Panc1 (cell line): Measurements from ENCODE around the gene MTM1.

Experiments used
- CTCF ChIP-seq: fragments of 450-650 bp; IDR thresholded peaks from 2 replicates; pipeline ENCODE4 v1.5.1; 2017; ENCODE audit warnings: mild to moderate bottlenecking
- POLR2AphosphoS5 ChIP-seq: IDR thresholded peaks from 2 replicates; pipeline ENCODE4 v1.6.1; 2012; ENCODE audit warnings: mild to moderate bottlenecking, low read depth, low read length, moderate library complexity
- SIN3A ChIP-seq: IDR thresholded peaks from 2 replicates; pipeline ENCODE4 v1.6.1; 2012; ENCODE audit warnings: low read depth, mild to moderate bottlenecking, low read length, moderate library complexity, borderline replicate concordance; ENCODE audit not compliant: insufficient read depth
- TCF7L2 ChIP-seq: IDR thresholded peaks from 2 replicates; pipeline ENCODE4 v1.6.1; 2011; ENCODE audit warnings: mild to moderate bottlenecking, low read depth, low read length, inconsistent platforms

DNA sequence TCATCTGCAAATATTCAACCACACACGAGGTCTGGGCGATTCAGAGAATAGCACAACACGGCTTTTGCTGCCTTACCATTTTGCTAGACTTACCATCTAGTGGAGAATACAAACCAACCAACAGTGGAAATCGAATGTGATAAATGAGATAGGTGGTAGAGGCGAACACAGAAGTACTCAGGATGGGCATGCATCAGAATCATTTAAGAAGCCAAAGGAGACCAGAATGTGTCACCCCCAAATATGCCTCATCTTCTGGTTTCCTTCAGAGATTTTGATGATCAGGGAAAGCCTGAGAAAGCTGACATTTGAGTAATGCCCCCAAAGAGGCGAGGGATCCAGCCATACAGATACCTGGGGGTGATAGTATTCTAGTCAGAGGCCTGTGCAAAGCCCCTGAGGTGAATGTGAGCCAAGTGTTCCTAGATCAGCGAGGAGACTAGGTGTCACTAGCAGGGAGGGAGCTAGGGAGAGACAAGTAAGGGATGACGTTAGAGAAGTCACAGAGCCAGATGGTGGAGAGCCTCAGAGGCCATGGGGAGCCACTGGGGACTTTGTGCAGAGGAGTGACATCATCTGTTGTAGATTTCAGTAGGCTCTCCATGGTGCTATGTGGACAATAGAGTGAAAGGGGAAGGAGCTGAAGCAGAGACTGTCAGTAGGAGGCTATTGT, 126.5 kb downstream of the MTM1 start:
- TF ChIP-seq POLR2AphosphoS5 = no peak
- no peak for TF ChIP-seq CTCF
- TF ChIP-seq SIN3A = no peak
- TF ChIP-seq TCF7L2 = no peak
